ENCODE results near the gene ARL5B.

DNA sequence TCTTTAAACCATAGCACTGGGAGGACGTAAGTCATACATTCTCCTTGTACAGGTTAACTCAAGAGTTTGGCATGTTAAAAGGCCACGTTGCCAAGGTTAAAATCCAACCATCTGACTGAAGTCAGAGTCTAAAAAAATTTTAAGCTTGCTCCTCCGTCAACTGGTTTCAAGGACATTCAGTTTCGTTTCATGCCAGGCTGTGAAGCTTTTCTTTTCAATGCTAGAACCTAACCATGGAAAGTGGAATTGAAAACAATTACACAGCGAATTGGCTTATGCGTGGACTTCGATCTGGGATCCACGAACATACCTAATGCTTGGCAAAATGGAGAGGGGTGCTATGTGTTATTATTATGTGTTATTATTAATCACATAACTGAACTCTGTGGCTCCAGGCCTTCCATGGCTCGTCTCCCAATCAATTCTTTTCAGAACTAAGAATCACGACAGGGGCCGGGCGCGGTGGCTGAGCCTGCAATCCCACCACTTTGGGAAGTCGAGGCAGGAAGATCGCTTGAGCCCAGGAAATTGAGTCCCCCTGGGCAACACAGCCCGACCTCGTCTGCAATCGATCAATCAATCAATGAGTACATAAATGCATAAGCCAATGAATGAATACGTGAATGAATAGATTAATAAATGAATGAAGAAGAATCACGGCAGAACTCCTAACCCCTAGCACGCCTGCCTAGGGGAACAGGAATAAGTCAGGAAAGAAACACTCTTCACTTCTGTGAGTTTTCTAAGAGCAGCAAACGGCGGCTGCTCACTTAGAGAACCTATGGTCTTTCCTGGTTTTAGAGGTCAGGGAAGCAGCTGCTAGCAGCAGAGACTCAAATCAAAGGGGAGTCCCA is 733 bp upstream of the ARL5B start:
- no peak for TF ChIP-seq CTCF (IDR thresholded peaks at IDR 0.05)
- TF ChIP-seq POLR2A (IDR thresholded peaks at IDR 0.05), result no peak
